ENCODE results near the gene ZNF260.
A peak's percentile ranks its signal among the peaks of the same experiment; 100 is the strongest.

Gene ZNF260

GRCh38 chr19:36573895-36574720, 46.0 kb upstream of the ZNF260 start:
- Histone ChIP-seq H3K4me2 (ENCODE audit: low read depth, low read length, poor library complexity, severe bottlenecking) (peak overlapping the region; percentile 69), H4K20me1 (ENCODE audit: low read depth, low read length) (no peaks in the 10 kb centered on the region), H3K9me2 (replicated peaks; ENCODE audit: insufficient read depth, low read length) (no peaks in the 10 kb centered on the region), H3K79me2 (ENCODE audit: insufficient read depth, low read length) (peaks cover 41% of the 10 kb centered on the region), H3K9me3 (ENCODE audit: insufficient read depth, low read length) (no peaks in the 10 kb centered on the region), H2AFZ (ENCODE audit: low read depth, low read length, severe bottlenecking) (peak overlapping the region; percentile 58), H3K27me3 (ENCODE audit: low read length) (no peaks in the 10 kb centered on the region), H3K4me3 (ENCODE audit: insufficient read depth, low read length, poor library complexity, severe bottlenecking) (peak overlapping the region; percentile 59), H3K9ac (ENCODE audit: low read length) (peak overlapping the region; percentile 70), H3K36me3 (ENCODE audit: low read length) (peaks cover 8% of the 10 kb centered on the region; the same call in 1 of the 2 replicates), H3K27ac (ENCODE audit: low read depth, low read length) (peak overlapping the region; percentile 16), H3F3A (ENCODE audit: insufficient read depth) (no peaks in the 10 kb centered on the region)
- no peak for TF ChIP-seq CTCF (IDR thresholded peaks at IDR 0.05; ENCODE audit: insufficient read depth, low read length, poor library complexity, severe bottlenecking)
- no peak for TF ChIP-seq EZH2phosphoT487 (conservative IDR thresholded peaks at IDR 0.05; ENCODE audit: low read length)

- Histone ChIP-seq H3K9me2 (replicated peaks; ENCODE audit: insufficient read depth, low read length) (no peaks in the 10 kb centered on the region), H3K36me3 (ENCODE audit: low read length) (peaks cover 6% of the 10 kb centered on the region; the same call in 1 of the 2 replicates), H3K79me2 (ENCODE audit: insufficient read depth, low read length) (peaks cover 41% of the 10 kb centered on the region), H3K9ac (ENCODE audit: low read length) (peak within 1 kb of the TSS; percentile 70), H3K27me3 (ENCODE audit: low read length) (no peaks in the 10 kb centered on the region), H3K4me2 (ENCODE audit: low read depth, low read length, poor library complexity, severe bottlenecking) (peak within 1 kb of the TSS; percentile 69), H3K4me3 (ENCODE audit: insufficient read depth, low read length, poor library complexity, severe bottlenecking) (peak within 1 kb of the TSS; percentile 59), H2AFZ (ENCODE audit: low read depth, low read length, severe bottlenecking) (peak within 1 kb of the TSS; percentile 81), H3K9me3 (ENCODE audit: insufficient read depth, low read length) (no peaks in the 10 kb centered on the region), H4K20me1 (ENCODE audit: low read depth, low read length) (no peaks in the 10 kb centered on the region), H3K27ac (ENCODE audit: low read depth, low read length) (peak within 1 kb of the TSS; percentile 16), H3F3A (ENCODE audit: insufficient read depth) (no peaks in the 10 kb centered on the region)
- TF ChIP-seq EZH2phosphoT487 (conservative IDR thresholded peaks at IDR 0.05; ENCODE audit: low read length) (no peak), CTCF (IDR thresholded peaks at IDR 0.05; ENCODE audit: insufficient read depth, low read length, poor library complexity, severe bottlenecking) (no peak)
Measured at GRCh38 chr19:36573020-36573894, 45.2 kb upstream of the ZNF260 start, which contains the start of gene ZNF529. ZNF529 (minus strand) TSS chr19:36573292; CDS start chr19:36572346, 946 bp downstream.

DNA sequence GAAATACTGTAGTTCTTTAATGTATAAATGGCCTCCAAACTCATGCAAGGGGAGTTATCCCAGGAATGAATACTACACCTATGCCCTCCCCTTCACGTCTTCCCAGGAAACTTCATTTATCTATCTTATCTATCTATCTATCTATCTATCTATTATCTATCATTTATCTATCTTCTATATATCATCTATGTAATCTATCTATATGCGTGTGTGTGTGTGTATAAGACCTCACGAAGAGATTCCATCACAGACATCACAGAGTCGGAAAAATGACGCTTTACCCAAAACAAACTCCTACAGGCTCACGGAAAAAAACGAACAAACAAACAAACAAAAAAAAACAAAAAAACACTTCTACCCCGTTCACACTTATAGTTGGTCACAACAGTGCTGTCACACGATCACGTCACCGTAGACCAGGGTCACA, 44.5 kb upstream of the ZNF260 start:
- Histone ChIP-seq H3K9me3 (ENCODE audit: insufficient read depth, low read length) (no peaks in the 10 kb centered on the region), H3K36me3 (ENCODE audit: low read length) (peaks cover 6% of the 10 kb centered on the region; the same call in 1 of the 2 replicates), H3K27me3 (ENCODE audit: low read length) (no peaks in the 10 kb centered on the region), H3K27ac (ENCODE audit: low read depth, low read length) (0 out of 2 replicates have a peak overlapping the region, but pooled peaks have one; percentile 8), H3K4me3 (ENCODE audit: insufficient read depth, low read length, poor library complexity, severe bottlenecking) (peak overlapping the region; percentile 59), H3K9ac (ENCODE audit: low read length) (peak overlapping the region; percentile 70), H3F3A (ENCODE audit: insufficient read depth) (no peaks in the 10 kb centered on the region), H3K9me2 (replicated peaks; ENCODE audit: insufficient read depth, low read length) (no peaks in the 10 kb centered on the region), H3K4me2 (ENCODE audit: low read depth, low read length, poor library complexity, severe bottlenecking) (peak overlapping the region; percentile 69), H4K20me1 (ENCODE audit: low read depth, low read length) (no peaks in the 10 kb centered on the region), H2AFZ (ENCODE audit: low read depth, low read length, severe bottlenecking) (peak overlapping the region; percentile 81), H3K79me2 (ENCODE audit: insufficient read depth, low read length) (peaks cover 41% of the 10 kb centered on the region)
- no peak for TF ChIP-seq CTCF (IDR thresholded peaks at IDR 0.05; ENCODE audit: insufficient read depth, low read length, poor library complexity, severe bottlenecking)

Data from SU-DHL-6 (cell line).